GM21526 (cell line): ENCODE measurements around the gene HLCS.
"Not testable (repeated sequence)": the region's sequence is repeated elsewhere in the genome, so short reads cannot be mapped to it uniquely, and the experiment has no call there.

ENCODE experiments used
- ATAC-seq: cut with Tn5 transposase; IDR thresholded peaks from one replicate; pipeline ENCODE4 v1.9.1; 2021; ENCODE audit warnings: moderate library complexity; ENCODE audit not compliant: unreplicated experiment, low FRiP score

Gene HLCS

DNA sequence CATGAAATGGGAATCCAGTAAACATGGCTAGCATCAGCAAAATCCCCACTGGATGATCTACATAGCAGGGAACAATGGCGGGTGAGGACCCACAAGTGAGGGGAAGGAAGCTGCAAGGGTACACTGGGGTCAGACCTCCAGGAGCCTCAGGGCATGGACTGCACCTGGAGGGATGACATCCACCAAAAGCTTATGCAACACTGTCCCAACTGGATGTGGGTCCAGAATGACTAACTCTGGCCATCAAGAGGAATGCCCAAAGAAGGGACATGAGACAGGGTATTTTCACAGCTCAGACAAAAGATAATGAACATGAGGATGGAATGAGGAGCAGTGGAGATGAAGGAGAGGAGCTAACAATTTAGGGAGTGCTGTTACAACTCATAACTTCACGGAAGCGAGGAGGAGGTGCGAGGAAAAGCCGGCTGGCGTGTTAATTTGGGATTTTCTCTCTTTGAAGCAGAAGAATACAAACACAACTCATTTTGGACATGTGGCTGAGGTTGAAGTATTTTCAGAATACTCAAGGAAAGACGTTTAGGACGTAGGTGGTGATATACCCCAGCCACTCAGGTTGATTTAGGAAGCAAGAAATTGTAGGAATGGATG lies 5.7 kb downstream of the HLCS start:
- ATAC-seq = no peak

DNA sequence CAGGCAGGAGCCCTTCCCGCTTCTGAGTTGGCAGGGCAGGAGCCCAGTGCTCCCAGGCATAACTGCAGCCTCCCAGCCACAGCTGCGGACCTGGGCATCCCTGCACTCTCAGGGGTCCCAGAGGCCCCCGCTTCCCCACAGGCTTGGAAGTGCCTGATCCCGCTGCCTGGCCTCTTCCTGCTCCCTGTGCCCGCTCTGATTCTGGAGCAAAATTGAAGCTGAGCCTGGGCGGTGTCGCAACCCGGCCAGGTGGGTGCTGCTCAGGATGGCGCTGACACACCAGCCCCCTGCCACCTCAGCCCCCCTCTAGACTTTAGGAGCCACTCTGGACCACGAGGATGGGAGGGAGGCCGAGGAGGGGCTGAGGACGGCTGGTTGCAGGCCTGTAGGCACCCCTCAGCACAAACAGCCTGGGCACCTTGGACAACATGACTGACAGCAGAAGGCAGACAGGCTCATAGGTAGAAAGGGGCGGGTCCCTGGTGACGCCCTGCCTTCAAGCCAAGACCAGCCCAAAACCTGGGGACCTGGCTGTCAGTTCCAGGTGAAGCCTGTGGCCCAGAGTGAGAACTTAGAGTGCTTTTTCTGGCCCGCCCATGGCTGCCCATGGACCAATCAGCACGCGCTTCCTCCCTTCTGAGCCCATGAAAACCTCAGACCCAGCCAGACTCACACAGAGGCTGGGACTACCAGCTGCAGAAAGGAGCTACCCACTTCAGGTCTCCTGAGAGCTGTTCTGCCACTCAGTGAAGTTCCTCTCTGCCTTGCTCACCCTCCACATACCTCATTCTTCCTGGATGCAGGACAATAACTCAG lies 7.2 kb downstream of the HLCS start:
- no peak for ATAC-seq

DNA sequence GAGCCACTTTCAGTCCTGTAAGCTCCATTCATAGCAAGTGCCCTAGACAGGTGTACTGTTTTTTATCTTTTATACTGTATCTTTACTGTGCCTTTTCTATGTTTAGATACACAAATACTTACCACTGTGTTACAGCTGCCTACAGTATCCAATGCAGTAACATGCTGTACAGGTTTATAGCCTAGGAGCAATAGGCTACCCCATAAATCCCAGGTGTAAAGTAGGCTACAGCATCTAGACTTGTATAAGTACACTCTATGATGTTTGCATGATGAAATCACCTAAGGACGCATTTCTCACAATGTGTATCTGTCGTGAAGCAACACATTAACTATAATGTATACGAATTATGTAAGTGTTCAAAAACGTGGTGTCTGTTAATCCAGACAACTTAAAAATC lies 10.7 kb downstream of the HLCS start:
- no peak for ATAC-seq

DNA sequence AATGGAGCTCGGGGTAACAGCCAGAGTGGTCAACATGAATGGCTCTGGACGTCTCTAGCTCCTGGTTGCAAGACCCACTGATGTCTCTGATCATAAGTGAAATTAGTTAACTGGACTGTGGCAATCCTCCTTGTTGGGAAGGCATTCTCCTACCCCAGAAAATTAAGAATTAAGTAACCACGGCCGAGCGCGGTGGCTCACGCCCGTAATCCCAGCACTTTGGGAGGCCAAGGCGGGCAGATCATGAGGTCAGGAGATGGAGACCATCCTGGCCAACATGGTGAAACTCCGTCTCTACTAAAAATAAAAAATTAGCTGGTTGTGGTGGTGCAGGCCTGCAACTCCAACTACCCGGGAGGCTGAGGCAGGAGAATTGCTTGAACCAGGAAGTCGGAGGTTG lies 14.1 kb downstream of the HLCS start:
- ATAC-seq = not testable (repeated sequence)

DNA sequence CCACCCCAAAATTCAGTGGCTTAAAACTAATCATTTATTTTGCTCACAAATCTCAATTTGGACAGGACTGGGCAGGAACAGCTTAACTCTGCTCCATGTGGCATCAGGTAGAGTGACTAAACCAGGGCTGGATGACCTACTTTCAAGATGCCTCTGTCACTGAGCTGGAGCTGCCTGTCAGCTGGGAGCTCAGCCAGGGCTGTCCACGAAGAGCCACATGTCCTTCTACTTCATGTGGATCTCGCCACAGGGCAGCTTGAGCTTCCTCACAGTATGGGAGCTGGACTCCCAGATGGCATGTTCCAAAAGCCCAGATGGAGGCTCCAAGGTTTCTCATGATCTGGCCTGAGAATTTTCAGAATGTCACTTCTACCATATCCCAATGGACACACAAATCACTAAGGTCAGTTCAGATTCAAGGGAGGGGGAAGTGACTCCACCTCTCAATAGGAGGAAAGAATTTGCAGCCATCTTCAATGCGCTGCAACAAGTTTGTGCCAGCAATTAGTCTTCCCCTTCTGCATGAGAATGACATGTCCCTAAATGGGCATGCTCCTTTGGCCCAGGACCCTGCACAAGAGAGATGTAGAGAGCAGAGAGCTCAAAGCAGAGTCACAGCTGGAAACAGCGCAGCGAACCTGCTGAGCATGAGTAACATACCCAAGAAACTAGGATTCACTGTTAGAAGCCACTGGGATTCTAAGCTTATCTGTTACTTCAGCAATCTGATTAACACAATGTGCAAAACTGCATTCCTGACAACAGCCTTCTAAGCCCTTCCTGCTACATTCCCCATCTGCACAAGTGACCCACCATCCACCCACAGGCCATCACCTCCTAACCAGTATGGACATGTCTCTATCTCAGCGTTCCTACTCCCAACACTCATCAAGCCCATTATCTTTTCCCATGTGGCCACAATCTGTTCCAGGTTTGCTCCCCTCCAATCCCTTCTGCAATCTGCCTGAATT lies 17.0 kb downstream of the HLCS start:
- ATAC-seq = no peak

DNA sequence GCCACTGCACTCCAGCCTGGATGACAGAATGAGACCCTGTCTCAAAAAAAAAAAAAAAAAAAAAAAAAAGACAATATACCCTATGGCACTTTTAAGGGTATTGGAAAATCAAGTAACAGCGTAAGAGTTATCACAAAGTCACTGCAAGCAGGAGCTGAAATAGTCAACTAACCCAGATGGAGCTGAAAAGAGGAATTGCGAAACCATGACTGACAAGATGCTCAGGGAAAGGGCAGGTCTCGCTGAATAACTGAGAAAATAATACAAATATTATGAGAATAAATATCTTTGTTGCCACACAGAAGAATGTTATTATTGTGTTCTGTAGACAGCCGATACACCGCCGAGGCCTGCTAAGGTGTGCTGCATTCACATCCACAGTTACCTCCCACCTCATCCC lies 17.8 kb downstream of the HLCS start:
- no peak for ATAC-seq

DNA sequence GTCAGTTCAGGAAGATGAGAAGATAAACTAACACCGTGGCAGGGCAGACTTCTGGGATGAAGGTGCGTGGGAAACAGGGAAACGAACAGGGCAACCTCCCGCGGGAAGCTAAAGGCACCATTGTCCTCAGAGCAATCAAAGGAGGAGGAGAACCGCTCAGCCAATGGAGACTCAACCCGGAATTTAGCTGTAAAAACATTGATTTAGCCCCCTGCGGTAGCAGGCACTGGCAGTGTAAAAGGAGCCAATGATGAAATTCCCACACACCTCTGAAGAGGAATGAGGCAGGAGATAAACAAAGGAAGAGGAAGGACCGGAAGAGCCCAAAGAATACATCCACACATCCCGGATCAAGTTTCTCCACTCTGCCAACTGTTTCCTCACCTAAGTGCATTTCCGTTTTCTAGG lies 19.5 kb downstream of the HLCS start:
- no peak for ATAC-seq

DNA sequence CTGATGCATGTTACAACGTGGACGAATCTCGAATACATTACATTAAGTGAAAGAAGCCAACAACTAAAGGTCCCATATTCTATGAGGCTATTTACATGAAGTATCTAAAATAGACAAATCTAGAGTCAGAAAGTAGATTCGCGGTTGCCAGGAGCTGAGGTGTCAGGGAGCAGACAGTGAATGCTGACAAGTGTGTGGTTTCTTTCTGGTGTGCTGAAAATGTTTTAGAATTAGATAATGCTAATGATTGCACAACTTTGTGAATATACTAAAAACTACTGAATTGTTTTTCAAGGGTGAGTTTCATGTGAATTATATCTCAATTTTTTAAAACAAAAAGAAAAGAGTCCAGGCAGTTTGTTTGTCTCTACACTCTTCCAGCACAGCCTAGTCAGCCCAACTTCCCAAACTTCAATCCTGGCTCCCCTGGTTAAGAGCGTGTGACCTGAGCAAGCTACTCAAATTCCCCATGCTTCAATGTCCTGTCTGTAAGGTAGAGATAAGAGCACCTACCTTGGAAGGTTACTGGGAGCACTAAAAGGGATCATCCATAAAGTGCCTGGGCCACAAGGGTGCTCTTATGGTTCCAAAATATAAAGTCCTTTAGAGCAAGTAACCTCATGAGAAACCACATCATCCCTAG lies 20.9 kb downstream of the HLCS start:
- ATAC-seq = no peak

DNA sequence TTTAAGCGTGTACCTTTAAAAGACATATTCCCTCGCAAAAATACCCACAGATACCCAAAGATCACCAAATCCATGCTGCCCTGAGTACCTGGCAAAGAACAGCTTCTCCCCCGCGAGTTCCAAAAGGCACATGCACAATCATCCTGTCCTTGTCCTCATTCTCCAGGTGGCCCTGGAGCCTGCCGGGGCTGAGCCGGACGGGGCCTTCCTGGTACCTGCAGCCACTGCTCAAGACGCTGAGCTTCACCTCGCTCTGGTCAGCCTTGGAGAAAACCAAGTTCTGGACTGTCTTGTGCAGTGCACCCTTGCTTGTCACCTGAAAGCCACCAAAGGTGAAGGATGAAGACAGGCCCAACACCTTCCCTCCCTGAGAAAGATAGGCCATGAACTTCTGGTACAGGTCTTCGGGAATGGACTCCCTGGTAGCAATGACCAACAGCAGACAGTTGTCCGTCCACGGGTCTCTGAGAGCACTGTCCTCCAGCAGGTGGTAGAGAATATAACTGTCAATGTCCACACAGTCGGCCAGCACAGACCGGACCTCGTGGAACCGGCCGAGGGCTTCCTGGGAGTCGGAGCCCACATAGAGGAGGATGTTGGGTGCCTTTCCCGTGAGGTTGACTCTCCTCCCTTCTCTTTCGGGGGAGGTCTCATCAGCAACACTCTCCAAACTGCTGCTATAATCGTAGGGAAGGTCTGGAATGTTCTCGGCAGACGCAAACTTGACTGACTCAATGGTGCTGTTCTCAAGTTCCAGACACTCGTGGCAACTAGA lies 29.9 kb downstream of the HLCS start:
- no peak for ATAC-seq

DNA sequence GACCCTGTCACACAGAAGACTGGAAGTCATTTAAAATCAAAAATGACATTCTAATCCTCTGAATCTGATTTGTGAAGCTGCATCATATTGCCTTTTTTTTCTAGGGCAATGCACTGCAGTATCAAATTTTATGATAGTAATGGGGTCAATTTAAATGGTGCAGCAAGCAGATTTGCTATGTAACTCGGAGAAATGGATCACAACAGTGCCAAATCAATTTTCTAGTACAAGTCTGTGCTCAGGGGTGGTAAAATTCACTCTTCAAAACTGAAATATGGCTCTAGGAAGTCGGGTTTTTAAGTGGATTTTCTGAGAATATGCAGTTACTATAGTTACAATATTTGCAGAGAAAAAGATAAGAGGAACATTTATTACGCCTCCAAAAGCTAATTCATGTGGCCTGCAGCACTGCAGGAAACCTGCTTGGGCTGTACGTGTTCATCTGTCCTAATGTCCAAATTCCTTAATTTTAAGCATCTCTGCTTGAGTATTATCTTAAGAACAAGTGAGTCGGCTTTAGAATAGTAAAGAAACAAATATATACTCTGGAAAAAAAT lies 31.5 kb downstream of the HLCS start:
- ATAC-seq = no peak

DNA sequence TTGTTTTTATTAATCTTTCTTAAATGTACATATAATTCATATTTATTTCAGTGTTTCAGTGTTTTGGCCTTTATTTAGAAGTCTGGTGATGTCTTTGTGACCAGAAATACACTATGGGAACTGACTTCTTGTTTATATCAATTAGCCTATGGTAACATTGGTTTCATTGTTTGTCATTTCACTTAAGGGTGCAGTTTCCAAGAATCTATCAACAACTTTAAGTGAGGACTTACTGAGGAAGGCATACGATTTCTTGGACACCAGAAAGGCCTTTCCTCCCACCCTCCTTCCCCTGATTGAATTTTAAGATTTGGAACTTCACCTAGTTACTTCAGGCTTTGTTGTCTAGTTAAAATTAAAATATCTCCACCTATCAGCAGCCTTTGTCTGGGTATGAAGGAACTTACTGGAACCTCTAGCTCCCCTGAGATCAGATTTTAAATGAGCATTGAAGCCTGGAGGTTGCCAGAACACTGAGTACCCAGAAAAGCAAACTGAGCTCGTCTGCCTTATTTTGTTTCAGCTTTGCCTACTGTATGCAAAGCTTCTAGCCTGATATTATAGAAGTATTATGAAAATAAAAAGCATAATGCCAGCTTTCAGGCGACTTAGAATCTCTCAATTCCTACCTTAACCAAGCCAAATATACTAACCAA lies 34.2 kb downstream of the HLCS start:
- no peak for ATAC-seq

DNA sequence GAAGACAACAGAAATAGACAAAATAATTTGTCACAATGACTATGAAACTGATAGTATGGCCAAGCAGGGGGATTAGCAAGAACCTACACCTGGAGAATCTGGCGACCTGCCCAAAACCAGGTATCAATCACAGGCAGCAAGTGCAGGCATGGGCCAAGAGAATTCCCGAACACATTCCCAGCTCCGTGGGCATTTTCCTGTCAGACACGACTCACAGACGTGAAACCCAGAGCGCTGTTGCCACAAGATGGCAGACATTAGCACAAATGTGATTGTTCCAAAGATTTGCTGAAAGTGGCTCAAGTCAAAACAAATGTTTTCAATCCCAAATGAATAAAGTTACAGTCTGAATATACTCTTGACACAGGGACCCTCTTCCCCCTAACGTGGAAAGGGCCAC lies 36.8 kb downstream of the HLCS start:
- no peak for ATAC-seq

DNA sequence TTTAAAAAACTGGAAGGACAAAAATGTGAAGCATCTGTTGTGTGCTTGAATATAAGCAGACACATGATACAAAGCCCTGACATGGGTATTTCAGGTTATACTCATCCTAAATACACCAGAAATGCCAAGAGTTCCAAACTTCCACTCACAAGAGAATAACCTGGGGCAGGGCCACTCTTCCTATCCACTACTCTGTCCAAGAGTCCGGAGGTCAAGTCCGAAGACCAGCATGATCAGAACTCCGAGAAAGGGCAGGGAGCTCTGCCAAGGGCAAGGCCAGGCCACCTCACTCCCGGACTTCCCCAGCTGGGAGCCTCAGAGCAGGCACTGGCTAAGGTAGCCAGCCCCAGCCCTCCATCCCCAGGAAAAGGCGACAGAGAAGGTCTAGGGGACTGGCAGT lies 37.5 kb downstream of the HLCS start:
- no peak for ATAC-seq

DNA sequence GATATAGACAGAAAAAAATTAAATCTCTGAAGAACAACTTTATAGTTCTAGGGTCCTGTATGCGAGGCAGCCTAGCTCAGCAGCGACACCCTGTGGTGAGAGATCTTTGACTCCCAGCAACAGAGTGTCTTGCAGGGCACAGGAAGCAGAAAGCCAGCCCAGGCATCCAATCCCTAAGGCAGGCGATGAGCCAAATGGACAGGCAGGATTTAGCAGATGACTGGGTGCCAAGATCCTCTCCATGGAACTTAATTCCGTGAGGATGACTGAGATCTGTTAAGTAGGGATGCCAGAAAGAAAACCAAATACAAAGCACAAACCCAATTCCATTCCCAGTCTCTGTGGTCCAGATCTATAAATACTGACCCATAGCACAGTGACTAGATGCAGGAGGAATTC lies 38.8 kb downstream of the HLCS start:
- no peak for ATAC-seq

DNA sequence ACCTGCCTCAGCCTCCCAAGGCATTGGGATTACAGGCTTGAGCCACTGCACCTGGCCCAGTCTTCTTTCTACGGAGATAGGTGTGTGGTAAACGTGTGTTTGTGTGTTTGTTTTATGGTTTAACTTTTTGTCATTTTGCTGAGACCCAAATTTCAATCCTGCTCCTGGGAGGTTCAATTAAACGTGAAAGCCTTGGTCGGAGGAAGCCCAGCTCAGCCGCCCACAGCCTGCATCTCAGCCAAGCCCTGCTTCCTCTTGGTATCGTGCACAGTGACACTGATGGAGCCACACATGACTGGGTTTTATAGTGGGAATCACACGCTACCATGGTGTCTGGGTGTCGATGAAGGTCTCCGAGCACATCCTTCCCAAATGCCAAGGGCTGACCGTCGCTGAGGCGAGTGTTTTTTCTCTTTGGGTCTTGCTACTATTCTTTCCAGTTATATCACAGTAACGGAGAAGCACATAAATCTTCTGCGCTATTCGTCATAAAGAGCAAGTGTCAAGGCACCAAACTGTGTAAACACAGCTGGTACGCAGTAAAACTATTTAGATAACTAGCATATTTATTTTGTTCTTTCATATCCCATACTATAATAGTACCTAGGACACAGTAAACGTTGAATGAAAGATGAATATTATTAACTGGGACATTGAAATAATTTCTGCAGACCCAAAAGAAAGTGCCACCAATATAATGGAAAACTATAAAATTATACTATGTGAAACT lies 39.3 kb downstream of the HLCS start:
- no peak for ATAC-seq

DNA sequence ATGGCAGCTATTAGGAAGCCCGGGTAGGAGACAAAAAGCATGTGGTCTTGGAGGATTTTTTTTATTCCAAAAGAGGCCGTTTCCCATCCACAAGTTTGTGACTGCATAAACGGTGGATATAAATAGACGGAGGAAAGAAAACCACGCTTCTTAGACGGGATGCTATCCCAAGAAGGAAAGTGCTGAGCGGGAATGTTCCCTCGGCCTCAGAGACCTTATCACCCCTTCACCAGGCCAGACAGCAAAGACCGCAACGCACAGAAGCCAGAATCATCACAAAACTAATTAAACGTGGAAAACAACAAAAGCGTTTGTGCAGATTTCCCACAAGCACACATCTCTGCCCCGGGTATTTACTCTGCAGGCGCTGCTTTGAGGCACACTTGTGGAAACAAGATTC lies 43.2 kb downstream of the HLCS start:
- no peak for ATAC-seq

DNA sequence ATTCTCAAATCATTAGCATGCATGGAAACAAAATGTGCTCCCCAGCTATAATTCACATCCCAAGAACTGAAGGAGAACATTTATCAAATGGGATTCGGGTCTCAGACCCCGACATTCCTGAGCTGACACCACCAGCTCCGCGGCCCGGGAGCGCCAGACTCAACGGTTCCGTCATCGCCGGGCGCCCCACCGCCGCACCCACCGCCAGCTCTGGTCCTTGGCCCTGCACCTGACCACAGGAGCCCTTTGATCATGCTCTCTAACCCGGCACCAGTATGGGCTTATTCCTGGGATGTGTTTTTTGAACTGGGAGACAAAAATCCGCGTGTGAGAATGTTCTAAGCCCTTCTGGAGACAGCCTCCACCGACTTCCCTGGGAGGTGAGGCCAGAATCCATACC lies 43.6 kb downstream of the HLCS start:
- no peak for ATAC-seq

DNA sequence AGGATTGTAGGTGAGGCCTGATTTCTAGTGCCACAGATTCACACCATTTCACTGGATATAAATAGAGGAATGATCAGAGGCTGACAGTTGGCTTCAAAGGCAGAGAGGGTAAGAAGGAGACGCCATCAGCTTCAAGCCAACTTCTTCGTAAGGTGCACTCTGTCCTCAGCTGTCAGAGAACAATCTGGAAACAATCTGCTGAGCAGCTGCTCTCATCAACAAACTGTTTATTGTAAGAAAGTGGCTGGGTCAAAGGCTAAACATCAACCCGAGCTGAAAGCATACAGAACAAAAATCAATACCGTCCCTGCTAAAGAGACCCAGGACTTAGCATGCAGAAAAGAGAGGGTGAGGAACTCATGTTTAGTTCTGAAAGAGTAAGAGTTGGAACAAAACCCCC lies 48.2 kb downstream of the HLCS start:
- no peak for ATAC-seq
